Mucosa of rectum (tissue), 2 donors: ENCODE measurements around the gene EDN3.

Experiments used
- H3K27ac ChIP-seq, 2 donors: one replicate each; pipeline ENCODE4 v1.7.0; 2013; ENCODE audit warnings: inconsistent platforms in 2 of 2, low read depth in 2 of 2, low read length in 2 of 2
- H3K27me3 ChIP-seq, 2 donors: one replicate each; pipeline ENCODE4 v1.7.0; 2013; ENCODE audit warnings: low read length in 2 of 2; ENCODE audit not compliant: control insufficient read depth in 2 of 2, insufficient read depth in 2 of 2
- H3K36me3 ChIP-seq, 2 donors: one replicate each; pipeline ENCODE4 v1.7.0; 2013; ENCODE audit warnings: low read length in 2 of 2; ENCODE audit not compliant: control insufficient read depth in 2 of 2, insufficient read depth in 2 of 2
- H3K4me1 ChIP-seq, 2 donors: one replicate each; pipeline ENCODE4 v1.7.0; 2013; ENCODE audit warnings: low read length in 2 of 2, mild to moderate bottlenecking in 1 of 2; ENCODE audit not compliant: control insufficient read depth in 2 of 2, insufficient read depth in 2 of 2
- H3K4me3 ChIP-seq, 2 donors: one replicate each; pipeline ENCODE4 v1.7.0; 2013; ENCODE audit warnings: low read length in 2 of 2
- H3K9ac ChIP-seq, 2 donors: one replicate each; pipeline ENCODE4 v1.7.0; 2013; ENCODE audit warnings: low read length in 2 of 2, low read depth in 1 of 2, mild to moderate bottlenecking in 1 of 2
- H3K9me3 ChIP-seq, 2 donors: one replicate each; pipeline ENCODE4 v1.7.0; 2013; ENCODE audit warnings: low read length in 2 of 2; ENCODE audit not compliant: control insufficient read depth in 2 of 2
- donor health status: healthy.
- donor health status: Normal muscosa, but diverticular disease.

The EDN3 gene

DNA sequence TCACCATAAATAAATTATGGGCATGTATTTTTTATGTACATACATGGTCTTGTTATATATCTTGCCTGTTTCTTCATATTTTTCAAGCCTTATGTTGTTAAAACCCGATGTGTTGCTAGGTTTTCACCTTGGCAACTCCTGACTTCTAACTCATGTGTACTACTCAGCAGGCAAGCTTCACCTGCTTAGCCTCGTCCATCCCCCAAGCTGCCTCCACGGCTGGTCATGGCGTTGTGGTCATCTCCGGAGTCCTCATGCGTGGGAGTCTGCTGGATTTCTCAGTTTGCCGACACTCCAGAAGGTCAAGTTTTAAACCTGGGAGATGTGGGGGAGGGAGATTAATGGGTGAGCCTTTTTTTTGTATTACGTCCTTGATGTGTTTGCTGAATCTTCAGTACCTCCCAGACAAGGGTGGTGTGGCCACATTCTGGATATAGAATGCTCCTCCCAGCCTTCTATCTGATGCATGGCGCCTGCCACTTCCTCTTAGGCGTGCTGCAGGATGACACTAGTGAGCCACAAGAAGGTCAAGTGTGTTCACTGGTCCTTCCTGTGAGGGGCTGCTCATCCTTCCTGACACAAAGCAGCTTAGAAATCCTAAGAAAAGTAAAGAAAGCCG, 26.6 kb upstream of the EDN3 start:
- no peak overlapping the region for H3K9ac ChIP-seq
- no peaks in the 10 kb centered on the region for H3K9me3 ChIP-seq
- H3K36me3 ChIP-seq, result no peaks in the 10 kb centered on the region
- no peak overlapping the region for H3K27ac ChIP-seq
- no peaks in the 10 kb centered on the region for H3K4me1 ChIP-seq
- H3K27me3 ChIP-seq, result peaks cover 0 to 6% of the 10 kb centered on the region in 2 donors
- H3K4me3 ChIP-seq, result no peak overlapping the region

DNA sequence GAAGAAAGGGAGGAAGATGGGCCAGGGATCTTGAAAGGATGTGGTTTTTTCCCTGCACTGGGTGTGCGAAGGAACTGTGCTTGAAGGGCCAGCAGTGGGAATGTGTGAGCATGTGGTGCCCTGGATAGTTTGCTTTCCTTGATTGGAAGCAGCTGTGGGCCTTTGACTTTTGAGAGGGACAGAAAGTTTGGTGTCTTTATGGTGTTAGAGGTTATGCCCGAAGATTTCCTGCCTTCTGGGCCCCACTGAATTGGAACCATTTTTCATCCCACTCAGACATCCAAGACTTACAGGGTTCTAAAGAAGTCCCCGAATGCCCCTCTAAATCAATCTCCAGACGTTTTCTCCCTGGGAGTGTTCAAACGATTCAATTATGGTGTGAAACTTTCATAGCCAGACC, 23.5 kb upstream of the EDN3 start:
- Histone ChIP-seq H3K4me3 (no peak overlapping the region), H3K27me3 (peaks cover 0 to 8% of the 10 kb centered on the region in 2 donors), H3K4me1 (no peaks in the 10 kb centered on the region), H3K36me3 (no peaks in the 10 kb centered on the region), H3K9me3 (no peaks in the 10 kb centered on the region), H3K9ac (no peak overlapping the region), H3K27ac (no peak overlapping the region)

DNA sequence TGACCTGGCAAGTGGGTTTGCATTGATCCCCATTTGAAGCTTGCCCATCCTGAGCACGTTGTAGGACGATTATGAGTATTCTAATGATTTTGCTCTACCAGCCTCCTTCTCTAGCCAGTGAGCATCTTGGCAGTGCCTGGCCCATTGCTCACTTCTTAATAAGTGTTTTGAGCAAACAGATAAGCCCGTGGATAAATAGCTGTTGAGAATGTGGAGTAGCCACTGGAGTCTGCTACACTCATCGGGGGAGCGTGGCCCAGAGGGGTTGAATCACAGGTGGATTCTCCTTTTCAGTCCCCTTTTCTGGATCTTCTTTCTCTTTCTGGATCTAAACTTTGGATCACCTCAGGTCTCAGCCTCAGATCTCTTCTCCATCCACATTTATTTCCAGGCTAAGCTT, 15.9 kb upstream of the EDN3 start:
- H3K27ac ChIP-seq, result no peak overlapping the region
- no peaks in the 10 kb centered on the region for H3K9me3 ChIP-seq
- peaks cover 0 to 4% of the 10 kb centered on the region in 2 donors for H3K27me3 ChIP-seq
- no peaks in the 10 kb centered on the region for H3K4me1 ChIP-seq
- H3K36me3 ChIP-seq, result no peaks in the 10 kb centered on the region
- no peak overlapping the region for H3K9ac ChIP-seq
- H3K4me3 ChIP-seq, result no peak overlapping the region

DNA sequence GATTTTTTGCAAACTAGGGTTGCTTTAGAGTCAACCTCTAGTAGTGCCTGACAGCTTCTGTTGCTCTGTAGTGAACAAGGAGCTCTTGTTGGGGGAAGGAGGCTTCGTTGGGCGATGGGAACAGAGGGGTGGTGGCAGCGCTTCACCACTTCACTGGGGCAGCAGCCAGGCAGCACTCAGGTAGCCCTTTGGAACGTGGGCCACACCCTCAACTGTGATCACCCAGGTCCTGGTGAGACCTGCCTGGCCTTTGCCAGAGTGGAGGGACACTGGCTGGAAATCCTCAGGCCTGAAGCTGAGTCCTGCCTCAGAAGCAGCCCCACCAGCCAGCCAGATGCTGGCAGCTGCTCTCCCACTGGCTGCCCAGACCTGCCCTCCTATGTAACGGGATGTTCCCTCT, 10.4 kb upstream of the EDN3 start:
- Histone ChIP-seq H3K4me3 (no peak overlapping the region), H3K9me3 (no peaks in the 10 kb centered on the region), H3K27ac (peak overlapping the region in 1 of 2 donors; percentile 9), H3K36me3 (no peaks in the 10 kb centered on the region), H3K9ac (no peak overlapping the region), H3K4me1 (peaks cover 8 to 15% of the 10 kb centered on the region in 2 donors), H3K27me3 (peaks cover 0 to 8% of the 10 kb centered on the region in 2 donors)

DNA sequence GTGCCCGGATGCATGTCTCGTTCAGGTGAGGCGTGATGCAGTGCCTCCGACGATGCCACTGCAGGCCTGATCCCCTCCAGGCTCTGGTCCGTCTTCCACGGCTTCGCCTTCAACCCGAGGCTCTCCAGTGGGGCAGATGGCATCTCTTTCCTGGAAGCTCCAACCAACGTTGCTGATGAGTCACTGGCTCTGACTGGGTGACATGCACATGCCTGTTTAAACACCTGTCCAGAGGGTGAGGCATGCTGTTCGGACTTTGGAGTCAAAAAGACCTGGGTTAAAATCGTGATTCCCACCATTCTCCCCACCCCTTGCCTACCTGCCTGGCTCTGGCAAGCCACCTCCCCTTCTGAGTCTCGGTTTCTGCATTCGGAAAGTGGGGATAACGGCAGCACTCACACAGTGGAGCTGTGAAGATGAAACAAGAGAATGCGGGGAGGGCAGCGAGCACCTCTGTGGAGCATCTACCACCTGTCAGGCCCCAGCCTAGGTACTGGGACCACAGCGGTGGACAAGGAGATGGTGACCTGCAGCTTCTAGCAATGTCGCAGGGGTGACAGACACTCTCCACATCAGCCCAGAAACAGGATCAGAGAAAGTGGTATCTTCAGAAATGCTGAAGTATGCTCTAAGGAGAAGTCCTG, 8.5 kb upstream of the EDN3 start:
- Histone ChIP-seq H3K4me1 (peaks cover 8 to 15% of the 10 kb centered on the region in 2 donors), H3K27ac (no peak overlapping the region)

DNA sequence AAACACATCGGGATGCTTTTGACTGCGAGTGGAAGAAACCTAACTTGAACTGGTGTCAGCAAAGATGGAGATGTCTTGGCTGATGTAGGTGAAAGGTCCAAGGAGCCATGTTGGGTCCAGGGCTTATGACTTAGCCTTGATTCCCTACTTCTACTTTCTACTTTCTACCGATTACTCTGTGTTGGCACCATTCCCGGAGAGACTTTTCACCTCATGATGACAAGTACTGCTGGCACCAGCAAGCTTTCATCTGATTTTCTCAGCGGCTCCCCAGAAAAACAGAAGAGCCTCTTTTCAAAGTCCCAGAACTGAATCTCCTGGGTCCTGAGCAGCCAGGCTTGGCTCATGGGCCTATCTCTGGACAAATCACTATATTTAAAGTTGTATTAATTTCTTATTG, 4.9 kb upstream of the EDN3 start:
- Histone ChIP-seq H3K27me3 (peaks cover 3 to 8% of the 10 kb centered on the region in 2 donors), H3K27ac (no peak overlapping the region), H3K4me1 (peaks cover 11 to 12% of the 10 kb centered on the region in 2 donors), H3K4me3 (no peak overlapping the region), H3K9me3 (no peaks in the 10 kb centered on the region), H3K9ac (no peak overlapping the region), H3K36me3 (no peaks in the 10 kb centered on the region)

More for the DNA sequence above, 8.5 kb upstream of the EDN3 start:
- Histone ChIP-seq H3K4me3 (no peak overlapping the region), H3K9me3 (no peaks in the 10 kb centered on the region), H3K36me3 (no peaks in the 10 kb centered on the region), H3K27me3 (peaks cover 0 to 8% of the 10 kb centered on the region in 2 donors), H3K9ac (no peak overlapping the region)

DNA sequence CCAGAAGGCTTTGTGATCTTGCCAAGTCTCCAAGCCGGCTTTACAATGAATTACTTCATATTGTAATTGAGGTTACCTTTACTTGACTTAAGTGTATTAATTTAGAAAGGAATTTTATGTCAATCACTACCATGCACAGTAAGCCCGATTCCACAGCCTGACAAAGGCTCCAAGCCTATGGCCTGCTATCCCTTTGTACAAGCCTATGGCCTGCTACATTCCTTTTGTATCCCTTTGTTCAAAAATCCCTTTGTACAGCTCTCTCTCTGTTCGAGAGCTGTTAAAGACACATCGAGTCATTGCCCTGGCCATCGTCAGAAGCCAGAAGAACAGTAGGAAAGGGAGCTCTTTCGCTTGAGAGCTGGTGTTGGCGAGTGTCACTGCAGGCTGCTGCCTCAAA, 2.7 kb upstream of the EDN3 start:
- H3K9me3 ChIP-seq, result no peaks in the 10 kb centered on the region
- no peak overlapping the region for H3K9ac ChIP-seq
- H3K36me3 ChIP-seq, result peaks cover 0 to 3% of the 10 kb centered on the region in 2 donors
- H3K4me1 ChIP-seq, result peaks cover 6 to 13% of the 10 kb centered on the region in 2 donors
- peaks cover 5% of the 10 kb centered on the region in 2 donors for H3K27me3 ChIP-seq
- H3K27ac ChIP-seq, result no peak overlapping the region
- no peak overlapping the region for H3K4me3 ChIP-seq

DNA sequence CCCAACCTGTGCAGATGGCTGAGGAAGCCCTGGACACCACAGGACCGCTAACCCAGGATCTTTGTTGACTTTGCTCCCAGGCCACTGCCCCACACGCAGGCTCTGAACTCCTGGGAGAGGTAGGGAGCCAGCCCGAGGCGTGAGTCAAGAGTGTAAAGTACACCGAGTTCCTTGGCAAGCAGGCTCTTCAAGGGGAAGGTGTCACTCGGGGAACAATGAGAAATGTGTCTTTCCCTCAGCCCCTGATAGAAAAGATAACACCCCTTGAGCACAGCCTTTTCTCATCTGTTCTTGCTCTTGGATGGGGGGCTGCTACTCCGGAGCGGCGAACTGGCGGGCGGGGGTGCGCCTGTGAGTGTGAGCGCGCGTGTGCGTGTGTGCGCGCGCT, 472 bp upstream of the EDN3 start:
- peaks cover 6 to 13% of the 10 kb centered on the region in 2 donors for H3K4me1 ChIP-seq
- peak overlapping the region; percentile 84 for H3K27ac ChIP-seq
- H3K27me3 ChIP-seq, result peaks cover 0 to 5% of the 10 kb centered on the region in 2 donors
- H3K9me3 ChIP-seq, result no peaks in the 10 kb centered on the region
- peak overlapping the region in 1 of 2 donors; percentile 39 for H3K9ac ChIP-seq
- peak overlapping the region; percentile 48 to 62 for H3K4me3 ChIP-seq
- H3K36me3 ChIP-seq, result peaks cover 3% of the 10 kb centered on the region in 2 donors

DNA sequence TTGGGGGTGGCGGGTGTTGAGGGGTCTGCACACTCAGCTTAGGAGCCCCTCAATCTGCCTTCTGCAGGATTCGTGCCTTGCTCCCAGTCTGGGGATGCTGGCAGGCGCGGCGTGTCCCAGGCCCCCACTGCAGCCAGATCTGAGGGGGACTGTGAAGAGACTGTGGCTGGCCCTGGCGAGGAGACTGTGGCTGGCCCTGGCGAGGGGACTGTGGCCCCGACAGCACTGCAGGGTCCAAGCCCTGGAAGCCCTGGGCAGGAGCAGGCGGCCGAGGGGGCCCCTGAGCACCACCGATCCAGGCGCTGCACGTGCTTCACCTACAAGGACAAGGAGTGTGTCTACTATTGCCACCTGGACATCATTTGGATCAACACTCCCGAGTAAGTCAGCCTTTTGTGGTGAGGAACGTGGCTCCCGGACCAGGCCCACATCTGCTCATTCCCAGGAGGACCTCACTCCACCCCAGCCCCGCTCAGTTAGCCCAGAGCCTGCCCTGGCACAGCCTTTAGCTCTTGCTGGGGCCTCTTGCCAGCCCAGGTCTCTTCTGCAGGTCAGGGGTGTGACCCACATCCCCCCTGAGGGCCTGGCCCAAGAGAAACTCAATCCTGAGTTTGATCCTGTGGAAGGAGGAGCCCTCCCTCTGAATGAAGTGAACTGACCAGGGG, 1.1 kb downstream of the EDN3 start:
- peaks cover 3 to 8% of the 10 kb centered on the region in 2 donors for H3K36me3 ChIP-seq
- no peaks in the 10 kb centered on the region for H3K9me3 ChIP-seq
- peak overlapping the region; percentile 61 to 72 for H3K4me3 ChIP-seq
- H3K9ac ChIP-seq, result peak overlapping the region in 1 of 2 donors; percentile 76
- H3K4me1 ChIP-seq, result peaks cover 6 to 13% of the 10 kb centered on the region in 2 donors
- peaks cover 0 to 5% of the 10 kb centered on the region in 2 donors for H3K27me3 ChIP-seq
- no peak overlapping the region for H3K27ac ChIP-seq
